ENCODE measurements around the gene ST8SIA2.

ST8SIA2 gene

DNA sequence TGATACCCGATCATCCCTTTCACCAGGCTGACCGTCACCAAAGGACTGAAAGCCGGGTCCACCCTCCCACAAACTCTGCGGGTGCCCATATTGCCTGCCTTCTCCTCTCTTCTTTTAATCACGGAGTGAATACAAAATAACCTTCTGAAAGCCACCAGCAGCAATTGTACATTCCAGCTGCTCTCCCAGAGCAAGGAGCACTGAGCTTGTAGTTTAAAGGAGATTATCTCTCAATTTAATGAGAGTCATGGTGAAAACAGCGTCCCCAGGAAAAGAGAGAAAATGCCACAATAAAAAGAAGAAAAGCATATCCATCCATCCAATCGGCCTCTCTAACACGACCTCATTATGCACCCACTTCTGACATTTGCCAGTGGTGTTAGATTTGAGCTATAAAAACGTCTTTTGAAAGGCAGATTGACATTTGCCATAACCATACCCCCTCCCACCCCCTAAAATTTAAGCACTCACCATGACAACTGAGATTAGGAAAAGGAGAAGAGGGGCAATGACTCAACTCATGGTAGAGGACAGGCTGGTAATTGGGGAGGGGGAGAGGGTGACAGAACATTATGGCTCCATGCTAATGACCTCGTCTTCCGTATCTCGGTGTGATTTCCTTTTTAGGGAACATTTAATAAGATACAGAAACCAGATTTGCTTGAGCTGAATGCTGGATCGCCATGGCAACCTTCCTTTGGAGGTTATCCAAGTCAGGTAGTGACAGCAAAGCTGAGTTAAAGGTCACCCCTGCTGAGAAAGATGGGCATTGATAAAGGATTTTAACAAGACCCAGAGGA is 106.2 kb downstream of the ST8SIA2 start:
- DNase-seq = no peak

DNA sequence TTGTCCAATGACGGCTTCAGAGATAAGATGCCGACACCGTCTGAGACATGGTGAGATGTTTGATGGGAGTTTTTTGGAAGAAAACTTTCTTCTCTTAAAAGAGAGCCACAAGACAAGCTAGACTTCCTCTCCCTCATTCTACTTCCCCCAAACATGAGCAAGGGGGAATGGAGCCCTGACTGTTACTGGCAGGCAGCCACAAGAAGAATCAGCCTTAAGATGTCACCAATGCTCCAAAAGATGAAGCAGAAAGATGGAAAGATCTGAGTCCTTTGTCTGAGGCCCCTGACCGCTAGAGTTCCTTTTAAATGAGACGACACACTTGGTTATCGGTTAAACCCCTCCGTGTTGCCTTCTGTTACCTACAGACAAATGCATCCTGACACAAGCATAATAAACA is 108.7 kb downstream of the ST8SIA2 start:
- no peak for DNase-seq

DNA sequence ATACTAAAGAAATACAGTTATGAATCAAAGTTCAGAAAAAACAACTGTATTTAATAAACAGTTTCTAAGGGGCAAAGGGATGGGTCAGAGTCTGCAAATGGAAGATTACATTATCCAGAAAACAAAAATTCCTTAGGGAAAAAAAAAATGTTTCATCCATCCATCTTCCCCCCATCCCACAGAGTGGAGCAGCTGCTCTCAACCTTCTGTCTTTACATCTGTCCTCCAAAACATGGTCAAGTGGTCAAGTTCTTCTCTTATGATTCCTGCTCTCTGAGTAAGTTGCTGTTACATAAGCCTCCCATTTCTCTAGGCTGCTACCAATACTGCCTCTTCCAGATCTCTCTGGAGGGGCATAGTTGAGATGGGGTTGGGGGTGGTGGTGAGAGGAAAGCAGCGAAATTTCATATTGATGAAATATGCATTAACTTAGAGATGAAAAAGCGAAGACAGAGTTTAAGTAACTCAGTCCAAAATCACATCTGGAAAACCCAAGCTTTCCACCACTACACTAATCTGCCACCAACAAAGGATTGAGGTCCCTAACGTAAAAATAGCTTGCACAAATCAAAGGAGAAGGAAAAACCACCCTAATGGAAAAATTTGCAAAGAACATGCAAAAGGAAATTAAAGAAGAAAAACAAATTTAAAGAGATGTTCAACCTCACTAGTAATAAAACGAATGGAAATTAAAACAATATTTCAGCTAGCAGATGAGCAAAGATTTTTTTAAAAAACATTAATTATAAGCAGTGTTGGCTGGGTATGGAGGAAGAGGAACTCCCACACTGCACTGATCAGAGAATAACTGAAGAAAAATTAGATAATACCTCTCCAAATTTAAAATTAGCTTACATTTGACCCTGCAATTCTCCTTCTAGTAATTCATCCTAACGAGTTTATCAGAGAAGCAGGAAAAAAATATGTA is 109.5 kb downstream of the ST8SIA2 start:
- DNase-seq = no peak

DNA sequence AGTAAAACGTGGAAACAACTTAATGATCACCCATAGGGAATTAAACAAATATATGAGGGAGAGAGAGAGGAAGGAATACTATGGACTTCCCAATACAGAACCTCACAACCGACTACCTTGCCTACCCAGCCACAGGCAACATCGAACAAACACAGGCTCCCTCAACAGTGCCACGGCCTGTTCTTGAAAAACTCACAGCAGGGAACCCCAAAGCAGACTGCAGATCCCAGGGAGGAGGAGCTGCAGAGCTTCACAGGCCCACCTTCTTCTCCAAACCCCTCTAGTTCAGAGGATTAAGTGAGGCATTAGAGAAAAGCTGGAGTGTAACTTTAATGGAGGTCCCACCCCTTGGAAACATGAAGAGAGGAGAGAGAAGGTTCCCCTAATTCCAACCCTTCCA is 110.2 kb downstream of the ST8SIA2 start:
- DNase-seq = no peak

DNA sequence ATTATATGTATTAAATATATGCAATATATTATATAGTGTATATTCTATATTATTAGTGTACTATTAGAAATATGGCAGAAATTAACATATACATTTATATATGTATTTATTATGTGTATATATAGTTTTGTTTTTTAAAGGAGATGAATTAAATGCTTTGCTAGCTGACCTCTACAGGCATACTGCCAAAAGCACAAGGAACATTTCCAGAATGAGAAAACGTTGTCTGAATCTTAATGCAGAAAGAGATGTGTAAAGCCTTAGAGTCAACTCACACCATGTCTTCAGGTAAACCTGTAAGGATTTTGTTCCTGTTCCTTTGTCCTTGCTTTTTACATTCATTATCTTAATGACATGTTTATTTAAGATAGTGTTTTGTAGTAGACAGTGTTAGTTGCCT is 111.9 kb downstream of the ST8SIA2 start:
- no peak for DNase-seq

DNA sequence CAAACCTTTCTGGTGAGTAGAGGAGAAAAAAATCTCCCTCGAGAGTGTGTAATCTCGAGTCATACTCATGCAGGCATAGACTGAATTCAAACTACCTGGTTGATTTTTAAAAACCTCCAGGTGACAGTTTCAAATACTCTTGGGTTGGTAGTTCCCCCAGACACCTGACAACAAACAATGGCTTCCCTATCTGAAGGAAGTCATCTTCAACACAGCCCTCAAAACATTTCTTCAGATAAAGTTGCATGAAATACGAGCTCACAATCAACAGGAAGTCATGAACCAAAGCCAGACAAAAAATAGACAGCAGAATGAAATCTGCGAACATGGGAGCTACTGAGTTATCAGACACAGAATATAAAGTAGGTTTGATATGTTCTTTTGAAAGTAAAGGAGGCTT is 112.8 kb downstream of the ST8SIA2 start:
- DNase-seq = no peak

DNA sequence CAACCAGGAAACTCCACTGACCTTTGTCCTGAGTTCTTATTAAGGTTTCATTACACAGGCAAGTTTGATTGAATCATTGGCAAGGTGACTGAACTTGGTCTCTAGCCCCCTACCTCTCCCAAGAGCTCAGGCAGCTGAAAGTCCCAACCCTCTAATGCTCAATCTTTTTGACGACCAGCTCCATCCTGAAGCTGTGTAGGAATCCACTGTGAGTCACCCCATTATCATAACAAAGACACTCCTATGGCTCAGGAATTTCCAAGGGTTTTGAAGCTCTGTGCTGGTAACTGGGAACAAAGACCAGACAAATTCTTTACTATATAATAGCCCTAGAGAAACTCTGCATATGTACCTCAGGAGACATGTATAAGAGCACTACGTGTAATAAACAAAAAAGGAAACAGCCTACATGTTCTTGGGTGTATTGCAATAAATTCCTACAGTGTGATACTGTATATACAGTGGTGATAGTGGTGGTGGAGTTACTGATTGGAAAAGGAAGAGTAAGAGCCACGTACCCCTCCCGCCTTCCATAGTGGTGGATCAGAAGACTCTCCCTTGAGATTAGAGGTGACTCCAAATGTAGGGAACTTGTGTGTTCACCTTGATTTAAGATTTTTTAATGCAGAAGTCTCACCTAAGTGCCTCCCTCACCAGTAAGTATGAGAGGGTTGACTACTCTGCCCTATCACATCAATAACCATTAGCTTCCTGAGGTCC is 116.6 kb downstream of the ST8SIA2 start:
- no peak for DNase-seq
